ENCODE results near the gene TRPM3.

The TRPM3 gene

DNA sequence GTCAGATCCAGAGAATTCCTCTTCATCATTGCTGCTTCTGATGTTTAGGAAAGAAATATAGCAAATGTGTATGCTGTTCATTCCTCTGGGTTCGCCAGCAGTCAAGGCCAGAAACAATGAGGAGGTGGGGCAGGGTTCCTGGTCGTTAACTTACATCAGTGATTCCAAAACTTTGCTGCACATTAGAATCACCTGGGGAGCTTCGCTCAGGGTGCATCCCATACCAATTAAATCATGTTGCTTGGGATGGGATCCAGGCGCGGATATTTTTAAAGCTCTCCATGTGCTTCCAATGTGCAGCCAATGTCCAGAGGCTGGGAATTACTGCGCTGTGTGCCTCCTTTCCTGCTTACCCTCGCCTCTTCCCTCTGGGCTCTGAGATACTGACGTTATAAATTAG, 479.1 kb downstream of the TRPM3 start:
- no peaks in the 10 kb centered on the region for H3K36me3 Mint-ChIP-seq (ENCODE audit: low read depth)
- H3K9me3 Mint-ChIP-seq: peaks cover 12% of the 10 kb centered on the region

DNA sequence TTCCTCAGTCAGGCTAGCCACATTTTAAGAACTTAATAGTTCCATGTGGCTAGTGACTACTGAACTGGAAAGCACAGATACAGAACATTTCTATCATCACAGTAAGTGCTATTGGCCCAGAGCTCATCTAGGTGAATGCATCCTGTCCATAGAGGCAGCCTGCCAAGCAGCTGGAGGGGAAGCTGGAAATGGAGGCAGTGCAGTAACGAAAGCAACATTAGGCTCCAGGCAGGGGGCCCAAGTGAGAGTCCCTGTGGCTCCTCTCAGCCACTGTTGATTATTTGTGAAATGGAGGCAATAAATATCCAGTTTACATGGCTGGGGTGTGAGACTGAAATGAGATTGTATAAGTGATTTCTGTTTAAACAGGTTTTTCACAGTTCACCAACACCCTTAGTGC, 479.8 kb downstream of the TRPM3 start:
- Mint-ChIP-seq H3K27me3 (ENCODE audit: low read depth) (no peaks in the 10 kb centered on the region), H3K9me3 (peaks cover 10% of the 10 kb centered on the region)
- TF ChIP-seq, protein P1, sequence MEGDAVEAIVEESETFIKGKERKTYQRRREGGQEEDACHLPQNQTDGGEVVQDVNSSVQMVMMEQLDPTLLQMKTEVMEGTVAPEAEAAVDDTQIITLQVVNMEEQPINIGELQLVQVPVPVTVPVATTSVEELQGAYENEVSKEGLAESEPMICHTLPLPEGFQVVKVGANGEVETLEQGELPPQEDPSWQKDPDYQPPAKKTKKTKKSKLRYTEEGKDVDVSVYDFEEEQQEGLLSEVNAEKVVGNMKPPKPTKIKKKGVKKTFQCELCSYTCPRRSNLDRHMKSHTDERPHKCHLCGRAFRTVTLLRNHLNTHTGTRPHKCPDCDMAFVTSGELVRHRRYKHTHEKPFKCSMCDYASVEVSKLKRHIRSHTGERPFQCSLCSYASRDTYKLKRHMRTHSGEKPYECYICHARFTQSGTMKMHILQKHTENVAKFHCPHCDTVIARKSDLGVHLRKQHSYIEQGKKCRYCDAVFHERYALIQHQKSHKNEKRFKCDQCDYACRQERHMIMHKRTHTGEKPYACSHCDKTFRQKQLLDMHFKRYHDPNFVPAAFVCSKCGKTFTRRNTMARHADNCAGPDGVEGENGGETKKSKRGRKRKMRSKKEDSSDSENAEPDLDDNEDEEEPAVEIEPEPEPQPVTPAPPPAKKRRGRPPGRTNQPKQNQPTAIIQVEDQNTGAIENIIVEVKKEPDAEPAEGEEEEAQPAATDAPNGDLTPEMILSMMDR (IDR thresholded peaks at IDR 0.05; ENCODE audit: unreplicated experiment in 3 of 3): no peak

More for the DNA sequence above, 479.1 kb downstream of the TRPM3 start:
- Mint-ChIP-seq H3K4me3 (no peak overlapping the region), H3K4me1 (peaks cover 14% of the 10 kb centered on the region), H3K27ac (no peak overlapping the region), H3K27me3 (ENCODE audit: low read depth) (no peaks in the 10 kb centered on the region)
- TF ChIP-seq, protein P1 (IDR thresholded peaks at IDR 0.05; ENCODE audit: unreplicated experiment in 3 of 3): no peak

DNA sequence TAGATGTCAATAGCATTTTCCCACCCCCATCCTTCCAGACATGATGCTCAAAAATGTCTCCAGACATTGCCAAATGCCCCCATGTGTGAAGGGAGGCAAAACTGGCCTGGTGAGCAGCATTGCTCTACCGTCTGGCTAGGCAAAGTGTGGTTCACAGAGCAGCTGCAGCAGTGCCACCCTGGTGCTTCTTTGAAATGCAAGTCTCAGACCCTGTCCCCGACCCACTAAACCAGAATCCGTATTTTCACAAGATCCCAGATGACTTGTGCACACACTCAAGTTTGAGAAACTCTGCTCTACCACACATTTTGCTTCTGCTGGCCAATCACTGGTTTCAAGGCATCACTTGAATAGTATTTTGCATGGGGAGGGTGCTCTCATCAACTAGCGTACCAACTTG, 480.4 kb downstream of the TRPM3 start:
- H3K27ac Mint-ChIP-seq: no peak overlapping the region
- TF ChIP-seq, protein P1 (IDR thresholded peaks at IDR 0.05; ENCODE audit: unreplicated experiment in 3 of 3): no peak
- no peaks in the 10 kb centered on the region for H3K36me3 Mint-ChIP-seq (ENCODE audit: low read depth)
- H3K4me1 Mint-ChIP-seq: peaks cover 14% of the 10 kb centered on the region
- H3K9me3 Mint-ChIP-seq: peaks cover 10% of the 10 kb centered on the region
- H3K4me3 Mint-ChIP-seq: no peak overlapping the region
- H3K27me3 Mint-ChIP-seq (ENCODE audit: low read depth): no peaks in the 10 kb centered on the region

More for the DNA sequence above, 479.8 kb downstream of the TRPM3 start:
- Mint-ChIP-seq H3K36me3 (ENCODE audit: low read depth) (no peaks in the 10 kb centered on the region), H3K4me3 (no peak overlapping the region), H3K4me1 (peaks cover 14% of the 10 kb centered on the region), H3K27ac (no peak overlapping the region)

DNA sequence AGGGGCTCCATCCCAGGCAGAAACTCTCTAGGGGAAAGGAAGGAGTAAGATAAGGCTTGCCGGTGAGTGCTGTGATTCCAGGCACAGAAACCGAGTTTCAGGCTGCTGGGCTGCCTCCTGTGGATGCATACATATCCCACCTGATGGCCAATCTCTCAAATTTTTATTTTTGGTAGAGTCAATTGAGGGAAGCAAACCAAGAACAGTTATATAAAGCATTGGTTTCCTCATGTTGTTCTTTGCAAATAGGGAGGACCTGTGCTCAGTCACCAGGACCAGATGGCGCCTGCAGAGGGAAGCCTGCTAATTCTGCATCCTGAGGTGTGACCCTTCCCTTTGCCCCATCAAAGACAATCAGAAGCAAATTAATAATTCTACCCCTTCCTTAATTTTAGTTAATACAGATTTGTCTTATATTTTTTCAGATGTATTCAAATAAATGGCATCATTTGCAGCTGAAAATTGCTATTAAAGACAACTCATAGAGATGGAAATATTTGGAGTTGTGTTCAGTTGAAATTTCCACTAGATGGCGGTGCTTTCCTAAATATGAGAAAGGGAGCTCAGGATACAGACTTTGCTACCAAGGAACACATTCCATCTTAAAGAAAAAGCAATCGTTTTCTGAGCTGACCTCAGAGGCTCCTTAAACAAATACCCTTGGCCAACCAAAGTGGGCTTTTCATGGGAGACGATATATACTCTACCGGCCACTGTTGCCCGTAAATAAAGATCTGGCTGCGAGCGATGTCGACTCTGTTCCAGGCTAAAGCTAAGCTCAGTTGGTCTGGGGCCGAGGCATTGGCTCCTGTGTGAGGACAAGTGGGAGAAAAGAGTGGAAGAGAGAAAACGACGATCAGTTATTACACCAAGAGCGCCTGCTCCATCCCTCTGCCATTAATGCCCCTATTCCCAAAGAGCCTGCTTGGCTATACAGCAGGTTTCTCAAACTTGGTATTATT, 481.3 kb downstream of the TRPM3 start:
- Mint-ChIP-seq H3K4me1 (peaks cover 14% of the 10 kb centered on the region), H3K4me3 (peak overlapping the region in 2 of 3 experiments; percentile 33 to 37), H3K36me3 (ENCODE audit: low read depth) (no peaks in the 10 kb centered on the region), H3K27me3 (ENCODE audit: low read depth) (no peaks in the 10 kb centered on the region), H3K9me3 (peaks cover 7% of the 10 kb centered on the region), H3K27ac (peak overlapping the region in 2 of 3 experiments; percentile 29 to 61)
- TF ChIP-seq, protein P1 (IDR thresholded peaks at IDR 0.05; ENCODE audit: unreplicated experiment in 3 of 3): peak; percentile 61 to 78 (median 72)

DNA sequence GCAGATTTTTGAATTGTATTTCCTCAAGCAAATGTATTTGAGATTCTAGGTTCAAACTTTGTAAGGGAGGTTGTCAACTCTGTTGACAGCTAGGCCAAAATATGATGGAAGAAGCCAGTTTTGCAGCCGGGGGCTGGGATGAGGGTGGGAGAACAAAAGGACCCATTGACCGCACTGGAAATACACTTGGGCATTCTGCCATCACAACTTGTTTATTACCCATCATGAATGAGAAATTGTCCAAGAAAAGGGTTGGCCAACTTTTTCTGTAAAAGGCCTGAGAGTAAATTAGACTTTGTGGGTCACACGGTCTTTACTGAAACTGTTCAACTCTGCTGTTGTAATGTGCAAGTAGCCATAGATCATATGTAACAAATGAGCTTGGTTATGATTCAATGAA, 485.6 kb downstream of the TRPM3 start:
- TF ChIP-seq, protein P1 (IDR thresholded peaks at IDR 0.05; ENCODE audit: unreplicated experiment in 3 of 3): no peak
- Mint-ChIP-seq H3K4me1 (peaks cover 5% of the 10 kb centered on the region), H3K27me3 (ENCODE audit: low read depth) (no peaks in the 10 kb centered on the region), H3K4me3 (no peak overlapping the region), H3K36me3 (ENCODE audit: low read depth) (no peaks in the 10 kb centered on the region), H3K27ac (no peak overlapping the region), H3K9me3 (no peaks in the 10 kb centered on the region)

Data from nephron (organoid).